KMS-11 (cell line): ENCODE measurements around the gene SLC39A8.
"Not testable (repeated sequence)": the region's sequence is repeated elsewhere in the genome, so short reads cannot be mapped to it uniquely, and the experiment has no call there.

ENCODE experiments used
- H2AFZ ChIP-seq: fragments of 200-600 bp; sonication (generic); 2 replicates; pipeline ENCODE4 v1.6.1; 2016; ENCODE audit warnings: antibody characterized with exemption, mixed run types, low read depth
- H3K27ac ChIP-seq: fragments of 200-600 bp; sonication (generic); 2 replicates; pipeline ENCODE4 v1.6.1; 2016; ENCODE audit warnings: mild to moderate bottlenecking, mixed run types
- H3K27me3 ChIP-seq: fragments of 200-600 bp; sonication (generic); 2 replicates; pipeline ENCODE4 v1.6.1; 2017; ENCODE audit warnings: mild to moderate bottlenecking, low read depth, mixed run types, moderate library complexity; ENCODE audit not compliant: insufficient read depth
- H3K36me3 ChIP-seq: fragments of 200-600 bp; sonication (generic); 2 replicates; pipeline ENCODE4 v1.6.1; 2017; ENCODE audit warnings: mild to moderate bottlenecking, mixed run types; ENCODE audit not compliant: insufficient read depth
- H3K4me1 ChIP-seq: fragments of 200-600 bp; sonication (generic); 2 replicates; pipeline ENCODE4 v1.6.1; 2016; ENCODE audit warnings: mild to moderate bottlenecking, low read depth, mixed run types; ENCODE audit not compliant: poor library complexity, severe bottlenecking
- H3K4me2 ChIP-seq: fragments of 200-600 bp; sonication (generic); 2 replicates; pipeline ENCODE4 v1.7.0; 2016; ENCODE audit warnings: mild to moderate bottlenecking, mixed run types
- H3K4me3 ChIP-seq: fragments of 200-600 bp; sonication (generic); IDR thresholded peaks from 2 replicates; pipeline ENCODE4 v1.6.1; 2017; ENCODE audit warnings: low read depth, low read length, mixed read lengths; ENCODE audit not compliant: insufficient read depth
- H3K79me2 ChIP-seq: fragments of 200-600 bp; sonication (generic); 2 replicates; pipeline ENCODE4 v1.6.1; 2016; ENCODE audit warnings: low read depth, mixed run types; ENCODE audit not compliant: insufficient read depth
- H3K9ac ChIP-seq: fragments of 200-600 bp; sonication (generic); 2 replicates; pipeline ENCODE4 v1.6.1; 2016; ENCODE audit warnings: mild to moderate bottlenecking, mixed run types
- H4K20me1 ChIP-seq: fragments of 200-600 bp; sonication (generic); 2 replicates; pipeline ENCODE4 v1.6.1; 2016; ENCODE audit warnings: mild to moderate bottlenecking, mixed run types; ENCODE audit not compliant: insufficient read depth
- TF ChIP-seq, protein P1 (sequence below): fragments of 200-600 bp; sonication (generic); conservative IDR thresholded peaks from 2 replicates; pipeline ENCODE4 v1.6.1; 2017; ENCODE audit warnings: low read depth, mild to moderate bottlenecking, antibody characterized with exemption, low read length, moderate library complexity, mixed read lengths

Gene SLC39A8

DNA sequence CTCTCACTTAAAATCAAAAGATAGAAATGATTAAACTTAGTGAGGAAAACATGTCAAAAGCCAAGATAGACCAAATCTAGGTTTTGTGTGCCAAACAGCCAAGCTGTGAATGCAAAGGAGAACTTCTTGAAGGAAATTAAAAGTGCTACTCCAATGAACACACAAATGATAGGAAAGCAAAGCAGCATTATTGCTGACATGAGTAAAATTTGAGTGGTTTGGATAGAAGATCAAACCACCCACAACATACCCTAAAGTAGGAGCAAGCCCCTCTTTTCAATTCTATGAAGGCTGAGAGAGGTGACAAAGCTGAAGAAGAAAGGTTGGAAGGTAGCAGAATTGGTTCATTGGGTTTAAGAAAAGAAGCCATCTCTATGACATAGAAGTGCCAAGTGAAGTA is 56.8 kb downstream of the SLC39A8 start:
- no peak overlapping the region for H3K4me3 ChIP-seq
- no peak overlapping the region for H3K27ac ChIP-seq
- no peak overlapping the region for H2AFZ ChIP-seq
- H3K36me3 ChIP-seq = no peaks in the 10 kb centered on the region
- H3K4me2 ChIP-seq = no peak overlapping the region
- H3K4me1 ChIP-seq = no peaks in the 10 kb centered on the region
- no peak overlapping the region for H3K9ac ChIP-seq
- TF ChIP-seq, protein P1, sequence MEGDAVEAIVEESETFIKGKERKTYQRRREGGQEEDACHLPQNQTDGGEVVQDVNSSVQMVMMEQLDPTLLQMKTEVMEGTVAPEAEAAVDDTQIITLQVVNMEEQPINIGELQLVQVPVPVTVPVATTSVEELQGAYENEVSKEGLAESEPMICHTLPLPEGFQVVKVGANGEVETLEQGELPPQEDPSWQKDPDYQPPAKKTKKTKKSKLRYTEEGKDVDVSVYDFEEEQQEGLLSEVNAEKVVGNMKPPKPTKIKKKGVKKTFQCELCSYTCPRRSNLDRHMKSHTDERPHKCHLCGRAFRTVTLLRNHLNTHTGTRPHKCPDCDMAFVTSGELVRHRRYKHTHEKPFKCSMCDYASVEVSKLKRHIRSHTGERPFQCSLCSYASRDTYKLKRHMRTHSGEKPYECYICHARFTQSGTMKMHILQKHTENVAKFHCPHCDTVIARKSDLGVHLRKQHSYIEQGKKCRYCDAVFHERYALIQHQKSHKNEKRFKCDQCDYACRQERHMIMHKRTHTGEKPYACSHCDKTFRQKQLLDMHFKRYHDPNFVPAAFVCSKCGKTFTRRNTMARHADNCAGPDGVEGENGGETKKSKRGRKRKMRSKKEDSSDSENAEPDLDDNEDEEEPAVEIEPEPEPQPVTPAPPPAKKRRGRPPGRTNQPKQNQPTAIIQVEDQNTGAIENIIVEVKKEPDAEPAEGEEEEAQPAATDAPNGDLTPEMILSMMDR = no peak
- no peaks in the 10 kb centered on the region for H3K27me3 ChIP-seq
- no peaks in the 10 kb centered on the region for H4K20me1 ChIP-seq
- no peaks in the 10 kb centered on the region for H3K79me2 ChIP-seq

DNA sequence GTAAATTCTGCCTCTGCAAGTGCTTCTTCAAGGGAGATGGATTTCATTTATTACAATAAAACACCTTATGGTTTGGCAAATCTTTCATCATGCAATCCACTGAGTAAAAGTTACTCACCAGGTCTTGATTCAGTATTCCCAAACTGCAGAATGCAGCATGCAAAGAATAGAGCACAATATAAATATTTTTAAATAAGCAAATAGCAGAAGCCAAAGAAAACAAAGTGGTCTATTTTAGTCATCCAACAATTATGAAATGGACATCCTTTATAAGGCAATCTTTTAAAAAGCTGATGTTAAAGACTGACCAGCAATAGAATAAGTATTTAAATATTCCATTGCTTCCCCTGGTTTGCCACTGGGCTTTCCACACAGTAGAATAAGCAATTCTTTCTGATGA is 59.5 kb downstream of the SLC39A8 start:
- Histone ChIP-seq H3K4me3 (no peak overlapping the region), H3K27me3 (no peaks in the 10 kb centered on the region), H3K9ac (no peak overlapping the region), H3K27ac (no peak overlapping the region), H3K4me1 (no peaks in the 10 kb centered on the region), H4K20me1 (no peaks in the 10 kb centered on the region), H2AFZ (no peak overlapping the region), H3K79me2 (no peaks in the 10 kb centered on the region), H3K4me2 (no peak overlapping the region), H3K36me3 (no peaks in the 10 kb centered on the region)
- TF ChIP-seq, protein P1 = no peak

DNA sequence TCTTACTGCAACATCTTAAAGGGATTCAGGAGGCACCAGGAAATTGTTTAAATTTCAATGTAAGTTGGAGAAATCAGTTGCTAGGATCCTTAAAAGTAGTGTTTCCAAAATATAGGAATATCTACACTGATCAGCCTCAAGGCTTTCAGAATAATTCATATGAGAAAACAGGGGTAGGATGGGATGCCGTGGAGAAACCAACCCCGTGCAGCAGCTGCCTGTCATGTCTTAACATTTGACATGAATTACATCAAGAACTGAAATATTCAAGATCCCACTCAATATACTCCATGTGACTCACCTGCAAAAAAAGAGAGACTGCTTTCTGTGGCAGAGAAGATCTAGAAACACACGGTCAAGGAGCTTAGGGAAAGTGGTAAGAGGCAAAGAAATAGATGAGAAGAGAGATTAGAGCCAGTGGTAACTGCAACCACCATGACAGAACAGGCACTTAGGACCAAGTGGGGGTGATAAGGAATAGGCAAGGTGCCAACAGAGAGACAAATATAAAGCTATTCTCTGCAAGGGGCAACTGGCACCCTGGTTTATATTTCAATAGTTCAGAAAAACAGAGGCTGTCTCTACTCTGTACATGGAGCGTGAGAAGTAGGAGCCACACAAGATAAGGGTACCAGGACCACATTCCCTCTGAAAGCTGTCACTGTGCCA is 64.0 kb downstream of the SLC39A8 start:
- Histone ChIP-seq H3K27me3 (no peaks in the 10 kb centered on the region), H4K20me1 (no peaks in the 10 kb centered on the region), H3K36me3 (no peaks in the 10 kb centered on the region), H3K4me3 (no peak overlapping the region), H3K9ac (no peak overlapping the region), H3K79me2 (no peaks in the 10 kb centered on the region), H3K4me2 (no peak overlapping the region), H3K4me1 (no peaks in the 10 kb centered on the region), H3K27ac (no peak overlapping the region), H2AFZ (no peak overlapping the region)
- TF ChIP-seq, protein P1 = no peak

DNA sequence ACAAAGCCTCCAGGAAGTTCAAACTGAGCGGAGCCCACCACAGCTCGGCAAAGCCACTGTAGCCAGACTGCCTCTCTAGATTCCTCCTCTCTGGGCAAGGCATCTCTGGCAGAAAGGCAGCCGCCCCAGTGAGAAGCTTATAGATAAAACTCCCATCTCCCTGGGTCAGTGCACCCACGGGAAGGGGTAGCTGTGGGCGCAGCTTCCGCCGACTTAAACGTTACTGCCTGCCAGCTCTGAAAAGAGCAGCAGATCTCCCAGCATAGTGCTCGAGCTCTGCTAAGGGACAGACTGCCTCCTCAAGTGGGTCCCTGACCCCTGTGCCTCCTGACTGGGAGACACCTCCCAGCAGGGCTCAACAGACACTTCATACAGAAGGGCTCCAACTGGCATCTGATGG is 72.0 kb downstream of the SLC39A8 start:
- not testable (repeated sequence) for H4K20me1 ChIP-seq, H2AFZ ChIP-seq, H3K9ac ChIP-seq, H3K4me3 ChIP-seq, H3K4me2 ChIP-seq, H3K4me1 ChIP-seq, H3K36me3 ChIP-seq, H3K27me3 ChIP-seq, H3K79me2 ChIP-seq, H3K27ac ChIP-seq

DNA sequence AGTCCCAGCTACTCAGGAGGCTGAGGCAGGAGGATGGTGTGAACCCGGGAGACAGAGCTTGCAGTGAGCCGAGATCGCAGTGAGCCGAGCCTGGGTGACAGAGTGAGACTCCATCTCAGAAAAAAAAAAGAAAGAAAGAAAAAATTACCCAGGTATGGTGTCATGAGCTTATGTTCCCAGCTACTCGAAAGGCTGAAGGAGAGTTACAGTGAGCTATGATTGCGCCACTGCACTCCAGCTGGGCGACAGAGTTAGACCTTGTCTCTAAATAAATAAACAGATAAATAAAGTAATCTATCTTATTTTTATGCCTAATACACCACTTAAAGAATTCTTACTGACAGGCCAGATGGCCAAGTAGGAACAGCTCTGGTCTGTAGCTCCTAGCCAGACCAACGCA is 73.0 kb downstream of the SLC39A8 start:
- H3K27me3 ChIP-seq = no peaks in the 10 kb centered on the region
- no peak overlapping the region for H3K4me2 ChIP-seq
- no peaks in the 10 kb centered on the region for H3K79me2 ChIP-seq
- H3K36me3 ChIP-seq = no peaks in the 10 kb centered on the region
- TF ChIP-seq, protein P1 = no peak
- no peaks in the 10 kb centered on the region for H3K4me1 ChIP-seq
- no peaks in the 10 kb centered on the region for H4K20me1 ChIP-seq
- no peak overlapping the region for H2AFZ ChIP-seq
- H3K9ac ChIP-seq = no peak overlapping the region
- no peak overlapping the region for H3K4me3 ChIP-seq
- no peak overlapping the region for H3K27ac ChIP-seq
